HL-60/S4 treated with phorbol 12-myristate 13-acetate at 8.2 ng/mL for 4 days and 3 days (cell line): Measurements from ENCODE around the gene PRKAA2.
"Not testable (repeated sequence)": the region's sequence is repeated elsewhere in the genome, so short reads cannot be mapped to it uniquely, and the experiment has no call there.

Experiments used
- in situ Hi-C: fragments of 300-500 bp; cut with MboI; formaldehyde crosslinking; loops from 2 replicates; pipeline ENCODE4 v1.15.0; 2022; ENCODE audit warnings: low sequenced_read_pairs

The PRKAA2 gene

DNA sequence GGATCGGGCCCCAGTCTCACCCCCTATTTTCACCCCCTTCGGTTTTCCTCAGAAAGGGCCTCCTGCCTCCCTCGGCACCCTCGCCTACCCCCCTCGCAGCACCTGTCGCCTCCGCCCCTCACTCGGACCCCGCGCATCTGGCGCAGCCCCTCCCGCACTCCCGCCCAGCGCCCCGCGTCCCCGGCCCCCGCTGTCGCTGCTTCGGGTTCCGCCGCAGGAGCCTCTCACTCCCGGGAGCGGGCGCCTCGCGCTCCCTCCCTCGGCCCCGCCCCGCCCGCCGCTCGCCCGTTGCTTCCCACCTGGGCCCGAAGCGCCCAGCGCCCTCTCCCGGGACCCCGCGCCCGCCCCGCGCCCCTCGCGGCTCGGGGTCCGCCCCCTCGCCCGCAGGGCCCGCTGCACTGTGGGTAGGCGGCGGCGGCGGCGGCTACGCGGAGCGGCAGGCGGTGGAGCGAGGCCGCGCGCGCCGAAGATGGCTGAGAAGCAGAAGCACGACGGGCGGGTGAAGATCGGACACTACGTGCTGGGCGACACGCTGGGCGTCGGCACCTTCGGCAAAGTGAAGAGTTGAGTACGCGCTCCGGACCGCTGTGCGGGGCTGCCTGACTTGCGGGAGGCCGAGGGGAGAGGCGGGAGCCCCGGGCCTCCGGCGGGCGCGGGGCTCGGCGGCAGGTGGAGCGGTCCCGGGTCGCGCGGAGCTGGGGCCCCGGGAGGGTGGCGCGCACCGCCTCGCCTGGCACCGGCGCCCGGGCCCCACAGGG lies at the start of gene PRKAA2:
PRKAA2 (plus strand) TSS at position 396 of the 758 bp plus-strand sequence; CDS start at position 470, 74 bp downstream.
- in situ Hi-C loops = no loop called here

DNA sequence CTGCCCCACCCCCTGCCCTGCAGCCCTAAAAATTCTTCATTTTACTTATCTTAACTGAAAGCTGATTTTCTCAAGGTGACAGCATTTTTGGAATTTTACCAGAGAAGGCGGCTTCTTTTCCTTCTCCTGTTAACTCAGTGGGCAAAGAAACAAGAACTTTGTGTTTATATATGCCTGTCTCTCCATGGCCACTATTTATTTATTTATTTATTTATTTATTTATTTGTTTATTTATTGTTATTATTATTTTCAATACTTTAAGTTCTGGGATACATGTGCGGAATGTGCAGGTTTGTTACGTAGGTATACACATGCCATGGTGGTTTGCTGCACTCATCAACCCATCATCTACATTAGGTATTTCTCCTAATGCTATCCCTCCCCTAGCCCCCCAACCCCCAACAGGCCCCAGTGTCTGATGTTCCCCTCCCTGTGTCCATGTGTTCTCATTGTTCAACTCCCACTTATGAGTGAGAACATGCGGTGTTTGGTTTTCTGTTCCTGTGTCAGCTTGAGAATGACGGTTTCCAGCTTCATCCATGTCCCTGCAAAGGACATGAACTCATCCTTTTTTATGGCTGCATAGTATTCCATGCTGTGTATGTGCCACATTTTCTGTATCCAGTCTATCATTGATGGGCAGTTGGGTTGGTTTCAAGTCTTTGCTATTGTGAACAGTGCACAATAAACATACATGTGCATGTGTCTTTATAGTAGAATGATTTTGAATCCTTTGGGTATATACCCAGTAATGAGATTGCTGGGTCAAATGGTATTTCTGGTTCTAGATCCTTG lies 49.5 kb upstream of the PRKAA2 start:
- in situ Hi-C loops = not testable (repeated sequence)

DNA sequence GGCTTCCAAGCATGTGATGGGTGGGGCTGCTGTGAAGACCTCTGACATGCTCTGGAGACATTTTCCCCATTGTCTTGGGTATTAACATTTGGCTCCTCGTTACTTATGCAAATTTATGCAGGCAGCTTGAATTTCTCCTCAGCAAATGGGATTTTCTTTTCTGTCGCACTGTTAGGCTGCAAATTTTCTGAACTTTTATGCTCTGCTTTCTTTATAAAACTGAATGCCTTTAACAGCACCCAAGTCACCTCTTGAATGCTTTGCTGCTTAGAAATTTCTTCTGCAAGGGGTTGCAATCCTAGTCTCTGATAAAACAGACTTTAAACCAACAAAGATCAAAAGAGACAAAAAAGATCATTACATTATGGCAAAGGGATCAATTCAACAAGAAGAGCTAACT lies 35.0 kb upstream of the PRKAA2 start:
- in situ Hi-C loops = not testable (repeated sequence)

DNA sequence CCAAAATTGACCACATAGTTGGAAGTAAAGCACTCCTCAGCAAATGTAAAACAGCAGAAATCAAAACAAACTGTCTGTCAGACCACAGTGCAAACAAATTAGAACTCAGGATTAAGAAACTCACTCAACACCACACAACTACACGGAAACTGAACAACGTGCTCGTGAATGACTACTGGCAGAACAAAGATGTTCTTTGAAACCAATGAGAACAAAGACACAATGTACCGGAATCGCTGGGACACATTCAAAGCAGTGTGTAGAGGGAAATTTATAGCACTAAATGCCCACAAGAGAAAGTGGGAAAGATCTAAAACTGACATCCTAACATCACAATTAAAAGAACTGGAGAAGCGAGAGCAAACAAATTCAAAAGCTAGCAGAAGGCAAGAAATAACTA lies 34.3 kb upstream of the PRKAA2 start:
- in situ Hi-C loops = not testable (repeated sequence)

DNA sequence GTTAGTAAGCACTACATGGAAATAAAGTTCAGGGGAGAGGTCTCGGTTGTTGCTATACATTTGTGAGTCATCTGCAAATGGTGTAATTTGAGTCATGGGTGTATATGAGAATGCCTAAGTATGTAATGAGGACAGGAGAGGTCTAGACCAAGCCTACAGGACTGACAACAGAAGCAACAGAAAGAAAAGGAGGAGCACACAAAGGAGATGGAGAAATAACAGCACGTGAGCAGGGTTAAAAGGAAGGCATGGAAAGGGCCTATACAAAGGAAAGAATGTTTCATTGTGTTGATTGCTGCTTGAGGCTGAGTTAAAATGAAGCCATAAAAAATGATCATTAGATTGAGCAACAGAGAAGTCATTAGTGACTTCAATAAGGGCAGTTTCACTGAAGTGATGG lies 28.0 kb upstream of the PRKAA2 start:
- in situ Hi-C loops = no loop called here

DNA sequence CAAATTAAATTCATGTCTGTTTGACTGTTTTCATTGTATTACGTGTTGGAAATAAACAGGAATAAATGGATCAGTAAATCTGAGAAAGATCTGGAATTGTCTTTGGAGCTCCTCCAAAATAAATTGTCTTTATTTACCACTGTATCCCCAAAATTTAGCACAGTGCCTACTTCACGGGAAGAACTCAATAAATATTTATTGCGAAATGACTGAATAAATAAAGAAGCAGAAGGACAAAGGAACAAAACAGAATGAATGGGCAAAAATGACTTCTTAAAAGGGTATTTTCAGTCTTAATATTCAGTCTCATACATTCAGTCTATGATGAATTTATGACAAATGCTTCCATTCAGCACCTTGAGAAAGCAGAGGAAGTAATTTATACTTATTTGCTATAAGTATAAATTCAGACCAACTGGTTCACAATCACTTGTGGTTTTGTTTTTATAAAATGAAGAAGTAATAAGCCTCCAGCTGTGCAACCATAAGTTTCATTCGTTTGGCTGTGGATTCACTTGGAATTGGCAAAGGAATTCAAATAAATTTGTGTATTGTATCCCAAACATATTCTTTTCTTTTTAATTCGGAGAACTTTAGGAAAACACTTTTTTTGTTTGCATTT lies 19.2 kb upstream of the PRKAA2 start:
- in situ Hi-C loops = no loop called here

DNA sequence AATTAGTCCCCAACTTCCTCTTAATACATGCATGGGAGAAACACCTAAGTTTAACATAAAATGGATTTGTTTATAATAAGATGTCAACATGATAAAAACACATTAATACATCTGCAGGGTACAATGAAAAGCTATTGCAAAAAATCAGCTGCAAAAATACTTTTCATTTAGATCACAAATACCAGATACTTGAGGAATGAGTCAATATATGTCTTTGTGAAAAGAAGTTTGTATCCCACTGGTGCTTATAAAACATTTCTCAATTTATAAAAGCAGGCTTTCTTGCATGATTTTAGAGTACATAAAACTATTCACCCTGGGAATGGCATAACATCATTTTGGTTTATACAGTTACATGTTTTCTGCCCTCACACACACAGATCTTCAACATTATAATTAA lies 18.6 kb upstream of the PRKAA2 start:
- in situ Hi-C loops = no loop called here

DNA sequence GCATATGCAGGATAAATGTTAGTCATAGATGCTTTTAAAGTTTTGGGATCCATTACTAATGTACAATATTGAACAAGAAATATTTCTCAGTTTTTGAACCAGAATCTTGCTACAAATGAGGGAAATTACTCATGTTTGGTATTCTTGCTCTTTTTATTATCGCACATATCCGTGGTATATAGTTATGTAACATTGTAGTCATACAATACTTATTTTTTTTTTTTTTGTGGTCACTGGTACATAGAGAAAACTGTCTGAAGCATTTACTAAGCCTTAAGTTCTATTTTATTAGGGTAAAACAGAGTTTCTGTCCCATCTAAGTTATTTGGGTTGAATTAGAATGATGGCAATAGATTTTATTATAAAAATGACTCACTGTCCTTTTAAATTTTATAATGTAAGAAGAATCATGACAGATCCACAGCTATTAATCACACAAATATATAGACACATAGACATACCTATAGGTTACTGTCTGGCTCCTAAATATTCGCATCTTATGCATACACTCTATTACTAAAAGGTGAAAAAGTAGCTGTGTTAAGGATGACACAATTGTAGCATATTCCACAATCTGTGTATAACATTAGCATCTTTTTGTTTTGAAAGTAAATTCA lies 18.0 kb upstream of the PRKAA2 start:
- in situ Hi-C loops = no loop called here

DNA sequence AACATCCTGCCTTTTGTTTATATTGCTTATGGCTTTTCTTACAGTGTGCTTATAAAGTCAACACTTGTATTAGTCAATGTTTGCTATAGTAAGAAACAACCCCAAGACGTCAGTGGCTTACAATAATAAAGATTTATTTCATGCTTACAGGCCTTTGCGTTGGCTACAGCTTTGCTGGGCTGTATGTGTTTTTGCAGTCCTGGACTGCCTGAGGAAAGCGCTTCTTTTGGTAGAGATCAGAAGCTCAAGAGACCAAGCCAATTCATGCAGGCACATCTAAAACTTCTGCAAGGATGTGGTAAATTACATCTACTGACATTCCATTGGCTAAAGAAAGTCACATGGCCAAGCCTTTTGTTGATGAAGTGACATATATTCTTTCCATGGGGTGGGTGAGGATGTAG lies 17.5 kb upstream of the PRKAA2 start:
- in situ Hi-C loops = no loop called here

DNA sequence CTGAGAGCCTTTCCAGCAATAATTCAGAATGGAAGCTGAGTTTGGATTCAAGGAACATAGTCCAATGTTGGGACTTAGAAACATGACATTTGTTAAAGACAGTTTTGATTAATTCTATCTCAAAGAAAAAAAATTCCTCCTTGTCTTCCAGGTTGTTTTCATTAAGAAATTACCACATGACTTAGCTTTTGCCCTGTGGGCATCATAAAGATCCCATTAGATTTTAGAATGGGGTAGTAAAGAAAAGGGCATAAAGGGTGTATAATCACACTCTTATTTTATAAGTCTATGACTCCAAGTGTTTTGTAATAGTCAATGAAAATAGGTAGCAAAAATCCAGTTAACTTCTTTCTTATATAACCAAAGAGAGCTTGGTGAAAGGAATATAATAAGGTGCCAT lies 14.3 kb upstream of the PRKAA2 start:
- in situ Hi-C loops = no loop called here

DNA sequence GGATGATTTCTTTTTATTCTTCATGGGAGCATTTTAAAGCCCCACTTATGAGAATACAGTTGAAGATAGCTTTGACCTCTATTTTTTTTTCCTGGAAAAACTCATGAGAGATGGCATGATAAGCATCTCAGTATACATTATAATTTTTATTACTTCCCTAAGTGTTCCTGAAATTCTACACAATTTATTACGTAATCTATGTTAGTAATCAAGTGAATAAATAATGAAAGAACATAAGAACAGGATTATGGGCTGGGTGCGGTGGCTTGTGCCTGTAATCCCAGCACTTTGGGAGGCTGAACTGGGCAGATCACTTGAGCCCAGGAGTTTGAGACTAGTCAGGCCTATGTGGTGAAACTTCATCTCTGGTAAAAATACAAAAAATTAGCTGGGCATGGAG lies 13.2 kb upstream of the PRKAA2 start:
- in situ Hi-C loops = no loop called here

DNA sequence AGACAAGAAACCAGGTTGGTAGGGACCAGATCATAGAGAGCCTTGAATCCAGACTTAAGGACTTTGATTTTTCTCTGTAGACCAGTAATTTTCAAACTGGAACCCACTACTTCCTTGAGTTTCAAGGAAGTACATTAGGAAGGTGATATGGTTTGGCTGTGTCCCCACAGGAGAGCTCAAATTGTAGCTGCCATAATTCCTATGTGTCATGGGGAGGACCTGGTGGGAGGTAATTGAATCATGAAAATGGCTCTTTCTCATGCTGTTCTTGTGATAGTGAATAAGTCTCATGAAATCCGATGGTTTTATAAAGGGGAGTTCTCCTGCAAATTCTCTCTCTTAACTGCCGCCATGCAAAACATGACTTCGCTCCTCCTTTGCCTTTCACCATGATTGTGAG lies 10.1 kb upstream of the PRKAA2 start:
- in situ Hi-C loops = no loop called here

DNA sequence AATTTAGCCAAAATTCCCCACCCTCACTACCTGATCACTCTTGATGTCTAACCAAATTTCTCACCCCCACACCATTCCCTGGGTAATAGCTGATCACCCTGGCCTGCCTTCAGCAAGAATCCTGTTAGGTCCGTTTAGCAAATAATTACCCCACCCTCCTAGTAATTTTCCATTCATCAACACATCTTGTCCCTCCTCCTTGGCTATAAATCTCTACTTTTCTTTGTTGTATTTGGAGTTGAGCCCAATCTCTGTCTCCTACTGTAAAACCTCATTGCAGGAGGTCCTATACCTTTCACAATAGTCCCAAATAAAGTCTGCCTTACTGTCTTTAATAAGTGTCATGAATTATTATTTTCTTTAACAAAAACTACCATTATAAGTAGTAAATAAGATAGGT lies 6.9 kb upstream of the PRKAA2 start:
- in situ Hi-C loops = no loop called here

DNA sequence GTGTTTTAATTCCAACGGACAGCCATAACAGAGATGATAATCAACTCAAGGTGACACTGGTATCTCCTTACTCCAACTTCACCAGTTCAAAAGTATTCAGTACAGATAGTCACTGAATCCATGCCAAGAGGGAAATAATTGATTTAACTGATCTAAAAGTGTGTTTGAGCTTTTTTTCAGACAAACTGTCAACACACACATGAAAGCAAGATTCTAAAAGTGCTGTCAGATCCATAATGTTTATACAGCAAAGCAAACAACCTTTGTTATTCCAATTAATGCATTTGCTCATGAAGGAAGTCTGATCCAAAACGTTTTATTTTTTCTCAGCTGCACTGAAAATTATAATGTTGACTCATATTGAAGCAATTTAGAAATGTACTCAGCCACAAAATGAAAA lies 5.9 kb upstream of the PRKAA2 start:
- in situ Hi-C loops = no loop called here

DNA sequence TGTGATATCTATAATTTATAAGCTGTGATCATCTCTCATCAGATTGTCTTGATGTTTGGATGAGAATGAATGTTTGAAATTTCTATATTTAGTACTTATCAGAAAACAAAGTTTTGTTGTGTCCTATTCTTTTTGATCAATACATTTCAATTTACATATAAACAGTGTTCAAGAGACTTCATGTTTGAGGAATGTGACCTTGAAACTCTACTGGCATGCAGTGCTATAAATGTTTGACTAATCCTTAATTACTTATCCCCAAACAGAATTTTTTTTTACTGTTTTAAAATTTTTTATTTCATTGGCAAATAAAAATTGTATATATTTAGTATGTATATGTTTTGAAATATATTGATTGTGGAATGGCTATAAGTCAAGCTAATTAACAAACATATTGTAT lies 1.5 kb upstream of the PRKAA2 start:
- in situ Hi-C loops = no loop called here

DNA sequence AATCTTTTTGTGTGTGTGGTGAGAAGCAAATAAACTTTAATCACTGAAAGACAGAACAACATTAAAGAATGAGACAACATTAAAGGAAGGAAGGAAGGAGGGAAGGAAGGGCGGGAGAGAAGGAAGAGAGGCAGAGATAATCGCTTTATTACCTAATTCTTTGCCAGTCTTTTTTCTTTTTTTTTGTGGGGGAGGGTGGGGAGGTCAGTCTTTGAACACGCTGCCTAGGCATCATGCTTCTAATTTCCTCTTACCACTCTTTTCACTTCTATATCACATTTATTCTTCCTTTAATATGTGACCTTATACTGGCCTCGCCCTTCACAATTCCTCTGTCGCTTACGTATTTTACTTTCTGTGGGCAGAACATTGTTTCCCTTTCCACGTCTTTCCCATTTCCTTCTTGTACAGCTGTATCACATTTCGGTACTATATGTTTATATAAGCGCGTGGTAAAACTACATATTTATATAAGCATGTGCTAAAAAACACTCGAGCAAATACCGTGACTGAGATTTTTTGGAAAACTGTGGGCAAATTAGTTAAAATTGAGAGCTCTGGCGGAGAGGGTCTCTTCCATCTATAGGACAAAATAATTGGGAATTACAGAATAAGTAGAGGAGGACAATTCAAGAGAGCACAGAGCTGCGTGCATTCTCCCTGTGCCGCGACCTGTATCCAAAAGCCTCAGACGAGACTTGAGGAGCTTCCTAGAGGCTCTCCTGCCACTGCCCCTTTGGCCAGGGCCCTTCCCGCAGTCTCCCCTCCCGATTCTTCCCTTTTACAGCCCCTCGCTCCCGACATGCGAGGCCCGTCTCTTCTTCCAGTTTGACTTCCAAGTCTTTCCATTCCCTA lies 823 bp upstream of the PRKAA2 start:
- in situ Hi-C loops = no loop called here

DNA sequence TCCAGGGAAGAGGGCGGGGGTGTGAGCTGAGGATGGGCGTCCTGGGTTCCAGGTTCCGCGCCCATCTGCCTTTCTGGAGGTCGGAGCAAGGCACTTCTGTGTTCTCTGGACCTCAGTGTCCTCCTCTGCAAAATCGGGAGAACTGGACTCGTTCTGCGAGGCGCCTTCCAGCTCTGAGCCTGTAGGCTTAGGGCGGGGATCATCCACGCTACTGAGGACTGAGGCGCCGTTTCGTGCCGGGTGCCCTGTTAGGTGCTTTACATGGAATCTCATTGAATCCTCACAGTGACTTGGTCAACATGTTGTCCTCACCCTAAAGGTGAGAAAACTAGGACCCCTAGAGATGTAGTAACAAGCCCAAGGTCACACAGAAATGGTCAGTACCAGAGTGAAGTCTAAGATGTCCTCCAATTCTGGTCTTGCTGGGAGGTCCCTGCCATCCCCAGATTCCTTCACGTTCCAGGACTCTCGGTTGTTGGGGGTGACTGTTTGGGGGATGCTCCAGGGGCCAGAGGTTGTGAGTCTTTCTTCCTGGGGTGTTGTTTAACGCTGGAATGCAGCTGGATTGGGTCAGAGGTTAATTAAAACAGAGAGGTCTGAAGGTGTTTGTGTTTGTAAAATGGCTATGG lies 677 bp downstream of the PRKAA2 start:
- in situ Hi-C loops = no loop called here

DNA sequence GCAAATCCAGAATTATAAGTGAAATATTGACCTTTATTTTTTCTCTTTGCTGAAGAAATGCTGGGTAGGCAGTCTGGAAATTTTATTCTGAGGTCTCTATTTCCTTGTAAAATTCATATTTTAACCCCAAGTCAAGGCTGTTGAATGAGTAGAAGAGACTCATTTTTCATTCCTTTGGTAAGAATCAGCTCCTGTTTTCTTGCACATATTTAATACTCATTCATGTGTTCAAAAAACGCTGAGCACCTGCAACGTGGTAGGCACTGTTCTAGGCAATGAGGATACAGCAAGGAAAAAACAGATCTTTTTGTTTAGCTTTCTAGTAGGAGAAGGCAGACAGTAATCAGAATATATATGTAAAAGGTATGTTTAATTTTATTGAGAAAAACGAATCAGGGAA lies 1.5 kb downstream of the PRKAA2 start:
- in situ Hi-C loops = no loop called here

DNA sequence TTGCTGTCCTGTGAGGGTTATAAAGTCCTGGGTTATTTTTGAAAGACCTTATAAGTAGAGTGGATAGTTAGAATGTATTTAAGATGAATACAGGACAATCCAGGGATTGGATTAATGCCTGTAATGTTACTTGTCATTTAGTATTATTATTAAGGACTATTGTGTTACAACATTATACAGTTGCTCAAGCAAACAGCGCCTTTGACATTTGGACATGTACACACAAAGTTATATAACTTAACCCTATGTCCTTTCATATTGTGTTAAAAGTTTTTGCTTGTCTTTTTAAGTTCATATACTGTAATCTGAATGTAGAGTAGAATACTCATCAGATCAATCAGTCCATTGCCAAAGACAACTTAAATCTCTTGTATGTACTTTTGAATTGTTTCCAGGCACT lies 2.0 kb downstream of the PRKAA2 start:
- in situ Hi-C loops = no loop called here

DNA sequence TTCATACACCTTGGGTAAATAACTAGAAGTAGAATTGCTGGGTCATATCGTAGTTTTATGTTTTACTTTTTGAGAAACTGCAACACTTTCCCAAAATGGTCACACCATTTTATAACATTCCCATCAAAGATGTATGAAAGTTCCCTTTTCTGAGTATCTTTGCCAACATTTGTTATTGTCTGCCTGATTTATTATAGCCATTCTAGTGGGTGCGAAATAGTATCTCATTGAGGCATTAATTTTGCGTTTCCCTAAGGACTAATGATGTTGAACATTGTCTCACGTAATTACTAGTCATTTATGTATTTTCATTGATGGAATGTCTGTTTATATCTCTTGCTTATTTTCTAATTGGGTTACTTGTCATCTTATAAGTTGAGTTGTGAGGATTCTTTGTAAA lies 3.4 kb downstream of the PRKAA2 start:
- in situ Hi-C loops = no loop called here
